GM23338 (cell line): ENCODE results near the gene TUBA8. TPM values are rescaled to one million over a fixed set of nuclear protein-coding genes. Genes with fewer than 3 reads are reported as not detected.

Source experiments
- ATAC-seq: fragments of 200-7000 bp; cut with Tn5 transposase; 3 replicates; pipeline ENCODE4 v1.9.1; 2020
- DNase-seq: peaks from one replicate; pipeline ENCODE4 v3.0.0-alpha.2; 2015; ENCODE audit warnings: low spot score
- H2AFZ ChIP-seq: fragments of 200-600 bp; sonication (generic); 2 replicates; pipeline ENCODE4 v1.8.0; 2016; ENCODE audit warnings: antibody characterized with exemption, mild to moderate bottlenecking, moderate library complexity
- H3F3A ChIP-seq: fragments of 200-600 bp; sonication (generic); replicated peaks from 2 replicates; pipeline ENCODE4 v1.8.0; 2017; ENCODE audit warnings: antibody characterized with exemption, mixed run types, low read depth
- H3K27ac ChIP-seq: fragments of 200-600 bp; sonication (generic); 2 replicates; pipeline ENCODE4 v1.6.1; 2016; ENCODE audit warnings: low read depth
- H3K27me3 ChIP-seq: fragments of 200-600 bp; sonication (generic); 2 replicates; pipeline ENCODE4 v1.8.0; 2016; ENCODE audit warnings: mild to moderate bottlenecking, mixed run types, moderate library complexity; ENCODE audit not compliant: insufficient read depth
- H3K36me3 ChIP-seq: fragments of 200-600 bp; sonication (generic); 2 replicates; pipeline ENCODE4 v1.8.0; 2016; ENCODE audit warnings: mild to moderate bottlenecking; ENCODE audit not compliant: insufficient read depth
- H3K4me1 ChIP-seq: fragments of 200-600 bp; sonication (generic); 2 replicates; pipeline ENCODE4 v1.8.0; 2016; ENCODE audit warnings: mild to moderate bottlenecking, moderate library complexity; ENCODE audit not compliant: insufficient read depth
- H3K4me2 ChIP-seq: fragments of 200-600 bp; sonication (generic); 2 replicates; pipeline ENCODE4 v1.7.1; 2017; ENCODE audit warnings: mixed run types
- H3K4me3 ChIP-seq: fragments of 200-600 bp; sonication (generic); 2 replicates; pipeline ENCODE4 v1.6.1; 2016; ENCODE audit warnings: mixed run types
- H3K79me2 ChIP-seq: fragments of 200-600 bp; sonication (generic); replicated peaks from 2 replicates; pipeline ENCODE4 v1.8.0; 2017; ENCODE audit warnings: mild to moderate bottlenecking; ENCODE audit not compliant: insufficient read depth
- H3K9me2 ChIP-seq: fragments of 200-600 bp; sonication (generic); 2 replicates; pipeline ENCODE4 v1.8.0; 2017; ENCODE audit not compliant: insufficient read depth
- H4K20me1 ChIP-seq: fragments of 200-600 bp; sonication (generic); replicated peaks from 2 replicates; pipeline ENCODE4 v1.8.0; 2017; ENCODE audit warnings: mild to moderate bottlenecking; ENCODE audit not compliant: insufficient read depth
- H3K27ac Mint-ChIP-seq: 2 replicates; pipeline ENCODE4 v1.8.0; 2020; ENCODE audit warnings: inconsistent platforms, mild to moderate bottlenecking, moderate library complexity, mixed read lengths
- H3K27me3 Mint-ChIP-seq: 3 replicates; pipeline ENCODE4 v1.8.0; 2022; ENCODE audit warnings: low read depth, mild to moderate bottlenecking, moderate library complexity, mixed read lengths, inconsistent platforms; ENCODE audit not compliant: insufficient read depth, poor library complexity
- H3K36me3 Mint-ChIP-seq: 3 replicates; pipeline ENCODE4 v1.8.0; 2021; ENCODE audit warnings: low read depth, mild to moderate bottlenecking, inconsistent platforms, moderate library complexity, mixed read lengths
- H3K4me1 Mint-ChIP-seq: 3 replicates; pipeline ENCODE4 v1.8.0; 2020; ENCODE audit warnings: mild to moderate bottlenecking, inconsistent platforms, mixed read lengths
- H3K4me3 Mint-ChIP-seq: 3 replicates; pipeline ENCODE4 v1.8.0; 2021; ENCODE audit warnings: moderate library complexity, mild to moderate bottlenecking, inconsistent platforms, mixed read lengths
- H3K9me3 Mint-ChIP-seq: 3 replicates; pipeline ENCODE4 v1.8.0; 2020; ENCODE audit warnings: moderate library complexity, mild to moderate bottlenecking, inconsistent platforms, mixed read lengths
- CREB1 ChIP-seq: fragments of 250-450 bp; sonication (Bioruptor Pico); IDR thresholded peaks from 2 replicates; pipeline ENCODE4 v1.5.0; 2020; ENCODE audit warnings: low read depth, mild to moderate bottlenecking, moderate library complexity
- ETS1 ChIP-seq: IDR thresholded peaks from 2 replicates; pipeline ENCODE4 v1.6.1; 2016; ENCODE audit warnings: antibody characterized with exemption
- JUNB ChIP-seq: IDR thresholded peaks from one replicate; pipeline ENCODE4 v1.6.1; 2016; ENCODE audit warnings: antibody characterized with exemption; ENCODE audit not compliant: unreplicated experiment
- NANOG ChIP-seq: IDR thresholded peaks from 2 replicates; pipeline ENCODE4 v1.6.1; 2016; ENCODE audit warnings: antibody characterized with exemption, borderline replicate concordance
- REST ChIP-seq: IDR thresholded peaks from one replicate; pipeline ENCODE4 v1.6.1; 2018; ENCODE audit warnings: antibody characterized with exemption; ENCODE audit not compliant: unreplicated experiment
- STAT1 ChIP-seq: IDR thresholded peaks from one replicate; pipeline ENCODE4 v1.6.1; 2016; ENCODE audit warnings: antibody characterized with exemption; ENCODE audit not compliant: unreplicated experiment
- ZNF114 ChIP-seq: fragments of 250-450 bp; sonication (Bioruptor Pico); IDR thresholded peaks from 2 replicates; pipeline ENCODE4 v1.5.0; 2020; ENCODE audit warnings: mild to moderate bottlenecking, moderate library complexity
- ZNF331 ChIP-seq: fragments of 250-450 bp; sonication (Bioruptor Pico); IDR thresholded peaks from 2 replicates; pipeline ENCODE4 v1.5.0; 2020; ENCODE audit warnings: low read depth, mild to moderate bottlenecking, moderate library complexity
- ZNF462 ChIP-seq: fragments of 250-450 bp; sonication (Bioruptor Pico); IDR thresholded peaks from 2 replicates; pipeline ENCODE4 v1.5.0; 2020; ENCODE audit warnings: mild to moderate bottlenecking, moderate library complexity
- polyA plus RNA-seq: library from polyadenylated mRNA; unstranded; fragments of >200 nt; fragmentation: Nextera tagmentation; extraction: Ambion mirVana; gene quantifications from 2 replicates; pipeline ENCODE4 v1.2.1, GENCODE V29; 2016
- total RNA-seq: library from RNA; depleted of rRNA; stranded (reverse); fragments of >200 nt; shearing (Covaris generic); gene quantifications from 2 replicates; pipeline ENCODE4 v1.2.3, GENCODE V29; 2014

TUBA8 gene
- total and polyA plus RNA-seq, 2 experiments from 2014 or later, result 0.31 to 0.48 TPM

GRCh38 chr22:18093661-18094060, 16.9 kb upstream of the TUBA8 start (continued):
- no peak for TF ChIP-seq REST
- no peak for TF ChIP-seq JUNB
- no peak for TF ChIP-seq ZNF331 (CRISPR knock-in tag)
- no peak for TF ChIP-seq ZNF114 (CRISPR knock-in tag)
- TF ChIP-seq ETS1, result no peak
- TF ChIP-seq NANOG, result no peak
- no peak for TF ChIP-seq STAT1

GRCh38 chr22:18095101-18095805, 15.4 kb upstream of the TUBA8 start:
- peaks cover 3% of the 10 kb centered on the region; the same call in 1 of the 2 replicates for H3K36me3 ChIP-seq
- Mint-ChIP-seq H3K4me3 (no peak overlapping the region), H3K27me3 (peaks cover 4% of the 10 kb centered on the region), H3K9me3 (peaks cover 3% of the 10 kb centered on the region; the same call in 2 of the 3 replicates), H3K27ac (no peak overlapping the region; the same call in 1 of the 2 replicates), H3K4me1 (no peaks in the 10 kb centered on the region), H3K36me3 (peaks cover 46% of the 10 kb centered on the region)
- H2AFZ ChIP-seq, result no peak overlapping the region
- no peaks in the 10 kb centered on the region for H3K79me2 ChIP-seq
- no peaks in the 10 kb centered on the region for H3K9me2 ChIP-seq
- H3K4me1 ChIP-seq, result no peaks in the 10 kb centered on the region
- H3K27ac ChIP-seq, result no peak overlapping the region
- H3K4me2 ChIP-seq, result no peak overlapping the region
- DNase-seq, result no peak
- H3F3A ChIP-seq, result no peaks in the 10 kb centered on the region
- ATAC-seq, result no peak
- H3K4me3 ChIP-seq, result no peak overlapping the region
- H3K27me3 ChIP-seq, result no peaks in the 10 kb centered on the region
- H4K20me1 ChIP-seq, result no peaks in the 10 kb centered on the region
- TF ChIP-seq NANOG (no peak), REST (no peak), CREB1 (CRISPR knock-in tag) (no peak), STAT1 (no peak), ZNF462 (CRISPR knock-in tag) (no peak), ZNF331 (CRISPR knock-in tag) (no peak)
